Heart left ventricle (tissue), 13 donors: ENCODE results near the gene SFT2D1.

Experiments used
- POLR2A ChIP-seq, 2 donors: fragments of 450-650 bp; IDR thresholded peaks; one replicate each; pipeline ENCODE4 v1.6.1; 2017; ENCODE audit warnings: antibody characterized with exemption in 2 of 2, mild to moderate bottlenecking in 2 of 2, moderate library complexity in 2 of 2
- TF ChIP-seq, protein P1 (sequence below), 12 donors: fragments of 200-600 bp; sonication (generic) in 4 of 12; IDR thresholded peaks; one replicate each; pipeline versions ENCODE4 v1.5.0 to v1.8.0; 2018 to 2022; ENCODE audit warnings: antibody characterized with exemption in 12 of 12, mild to moderate bottlenecking in 5 of 12
- donor health status: ischemic (EF 13 %, LVEDD 7.1; RV severe dilation, severe dysfunction).
- donor health status: DM: no; HTN: yes; CAD: no.
- donor health status: DM: no; HTN: no; CAD: no.
- donor health status: ischemic (EF 25% LVEDD 6.9; RV normal size, moderate dysfunction).
- donor health status: ischemic (EF 25% LVEDD 5.7; RV mildly dilated, moderate dysfunction).
- donor health status: ischemic (EF 35%, LVEDD 5.7; RV mildly dilated, moderate dysfunction).
- donor health status: nonischemic (EF 11% LVEDD 7.7; RV severe dilation, severe dysfunction).
- donor health status: DM: yes; HTN: yes; CAD: no.
- donor health status: PGD.
- donor health status: ischemic (EF 29% LVEDD 5.4; RV normal size, mild dysfunction).
- donor health status: nonischemic (EF 23%, LVEDD 6.1; RV moderate dilation, normal function).

DNA sequence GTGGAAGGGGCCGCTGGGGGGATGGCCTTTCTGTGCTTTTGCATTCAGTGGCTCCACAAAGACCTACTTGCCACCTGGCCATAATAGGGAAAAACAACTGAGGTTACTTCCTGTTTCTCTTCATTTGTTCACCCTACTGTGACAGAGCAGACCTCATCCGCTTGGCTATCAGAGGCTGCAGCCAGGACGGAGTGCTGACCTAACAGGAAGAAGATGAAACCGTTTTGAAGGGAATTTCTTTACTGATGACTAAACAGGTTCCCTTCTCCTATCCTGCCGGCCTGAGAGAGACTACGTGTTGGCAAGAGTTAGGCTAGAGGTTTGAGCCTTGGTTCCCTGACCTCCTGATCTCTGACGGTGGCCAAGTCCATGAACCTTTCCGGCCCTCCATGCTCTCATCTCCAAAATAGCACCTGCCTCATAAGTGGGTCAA lies 55.5 kb downstream of the SFT2D1 start:
- TF ChIP-seq, protein P1, sequence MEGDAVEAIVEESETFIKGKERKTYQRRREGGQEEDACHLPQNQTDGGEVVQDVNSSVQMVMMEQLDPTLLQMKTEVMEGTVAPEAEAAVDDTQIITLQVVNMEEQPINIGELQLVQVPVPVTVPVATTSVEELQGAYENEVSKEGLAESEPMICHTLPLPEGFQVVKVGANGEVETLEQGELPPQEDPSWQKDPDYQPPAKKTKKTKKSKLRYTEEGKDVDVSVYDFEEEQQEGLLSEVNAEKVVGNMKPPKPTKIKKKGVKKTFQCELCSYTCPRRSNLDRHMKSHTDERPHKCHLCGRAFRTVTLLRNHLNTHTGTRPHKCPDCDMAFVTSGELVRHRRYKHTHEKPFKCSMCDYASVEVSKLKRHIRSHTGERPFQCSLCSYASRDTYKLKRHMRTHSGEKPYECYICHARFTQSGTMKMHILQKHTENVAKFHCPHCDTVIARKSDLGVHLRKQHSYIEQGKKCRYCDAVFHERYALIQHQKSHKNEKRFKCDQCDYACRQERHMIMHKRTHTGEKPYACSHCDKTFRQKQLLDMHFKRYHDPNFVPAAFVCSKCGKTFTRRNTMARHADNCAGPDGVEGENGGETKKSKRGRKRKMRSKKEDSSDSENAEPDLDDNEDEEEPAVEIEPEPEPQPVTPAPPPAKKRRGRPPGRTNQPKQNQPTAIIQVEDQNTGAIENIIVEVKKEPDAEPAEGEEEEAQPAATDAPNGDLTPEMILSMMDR (IDR thresholded peaks at IDR 0.05): no peak
- TF ChIP-seq POLR2A (IDR thresholded peaks at IDR 0.05): no peak
